Nephron progenitor cell (in vitro differentiated cells): ENCODE data around the gene SEMA3C.

Source experiments
- DNase-seq: peaks from one replicate; pipeline ENCODE4 v3.0.0; 2021
- H3K27ac Mint-ChIP-seq: 2 replicates; pipeline ENCODE4 v1.8.0; 2021; ENCODE audit warnings: mild to moderate bottlenecking, moderate library complexity, mixed read lengths
- H3K27me3 Mint-ChIP-seq: 2 replicates; pipeline ENCODE4 v1.8.0; 2021; ENCODE audit warnings: mild to moderate bottlenecking, low read depth, mixed read lengths; ENCODE audit not compliant: poor library complexity
- H3K36me3 Mint-ChIP-seq: 2 replicates; pipeline ENCODE4 v1.8.0; 2021; ENCODE audit warnings: low read depth, mixed read lengths
- H3K4me1 Mint-ChIP-seq: 2 replicates; pipeline ENCODE4 v1.8.0; 2021; ENCODE audit warnings: mixed read lengths
- H3K4me3 Mint-ChIP-seq: 2 replicates; pipeline ENCODE4 v1.8.0; 2021; ENCODE audit warnings: mild to moderate bottlenecking, moderate library complexity, mixed read lengths
- H3K9me3 Mint-ChIP-seq: 2 replicates; pipeline ENCODE4 v1.8.0; 2021; ENCODE audit warnings: mild to moderate bottlenecking, moderate library complexity, mixed read lengths
- TF ChIP-seq, protein P1 (sequence below): fragments of 200-600 bp; sonication (generic); IDR thresholded peaks from 2 replicates; pipeline ENCODE4 v1.5.0; 2021; ENCODE audit warnings: antibody characterized with exemption

Gene SEMA3C

DNA sequence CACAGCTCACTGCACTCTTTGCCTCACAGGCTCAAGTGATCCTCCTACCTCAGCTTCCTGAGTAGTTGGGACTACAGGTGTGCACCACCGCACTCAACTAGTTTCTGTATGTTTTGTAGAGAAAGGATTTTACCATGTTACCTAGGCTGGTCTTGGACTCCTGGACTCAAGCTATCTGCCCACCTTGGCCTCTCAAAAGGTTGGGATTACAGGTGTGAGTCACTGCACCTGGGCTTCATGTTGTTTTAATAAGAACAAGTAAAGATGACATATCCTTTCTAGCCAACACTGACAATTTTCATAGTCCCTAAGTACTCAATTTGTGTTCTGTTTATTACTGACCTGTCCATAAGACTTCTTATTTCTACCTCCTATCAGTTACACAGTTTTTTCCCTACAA, 16.8 kb downstream of the SEMA3C start:
- TF ChIP-seq, protein P1, sequence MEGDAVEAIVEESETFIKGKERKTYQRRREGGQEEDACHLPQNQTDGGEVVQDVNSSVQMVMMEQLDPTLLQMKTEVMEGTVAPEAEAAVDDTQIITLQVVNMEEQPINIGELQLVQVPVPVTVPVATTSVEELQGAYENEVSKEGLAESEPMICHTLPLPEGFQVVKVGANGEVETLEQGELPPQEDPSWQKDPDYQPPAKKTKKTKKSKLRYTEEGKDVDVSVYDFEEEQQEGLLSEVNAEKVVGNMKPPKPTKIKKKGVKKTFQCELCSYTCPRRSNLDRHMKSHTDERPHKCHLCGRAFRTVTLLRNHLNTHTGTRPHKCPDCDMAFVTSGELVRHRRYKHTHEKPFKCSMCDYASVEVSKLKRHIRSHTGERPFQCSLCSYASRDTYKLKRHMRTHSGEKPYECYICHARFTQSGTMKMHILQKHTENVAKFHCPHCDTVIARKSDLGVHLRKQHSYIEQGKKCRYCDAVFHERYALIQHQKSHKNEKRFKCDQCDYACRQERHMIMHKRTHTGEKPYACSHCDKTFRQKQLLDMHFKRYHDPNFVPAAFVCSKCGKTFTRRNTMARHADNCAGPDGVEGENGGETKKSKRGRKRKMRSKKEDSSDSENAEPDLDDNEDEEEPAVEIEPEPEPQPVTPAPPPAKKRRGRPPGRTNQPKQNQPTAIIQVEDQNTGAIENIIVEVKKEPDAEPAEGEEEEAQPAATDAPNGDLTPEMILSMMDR = no peak
- Mint-ChIP-seq H3K4me3 (no peak overlapping the region), H3K36me3 (peaks cover 53% of the 10 kb centered on the region), H3K27ac (no peak overlapping the region), H3K4me1 (peaks cover 16% of the 10 kb centered on the region), H3K9me3 (peaks cover 4% of the 10 kb centered on the region), H3K27me3 (no peaks in the 10 kb centered on the region)
- no peak for DNase-seq

DNA sequence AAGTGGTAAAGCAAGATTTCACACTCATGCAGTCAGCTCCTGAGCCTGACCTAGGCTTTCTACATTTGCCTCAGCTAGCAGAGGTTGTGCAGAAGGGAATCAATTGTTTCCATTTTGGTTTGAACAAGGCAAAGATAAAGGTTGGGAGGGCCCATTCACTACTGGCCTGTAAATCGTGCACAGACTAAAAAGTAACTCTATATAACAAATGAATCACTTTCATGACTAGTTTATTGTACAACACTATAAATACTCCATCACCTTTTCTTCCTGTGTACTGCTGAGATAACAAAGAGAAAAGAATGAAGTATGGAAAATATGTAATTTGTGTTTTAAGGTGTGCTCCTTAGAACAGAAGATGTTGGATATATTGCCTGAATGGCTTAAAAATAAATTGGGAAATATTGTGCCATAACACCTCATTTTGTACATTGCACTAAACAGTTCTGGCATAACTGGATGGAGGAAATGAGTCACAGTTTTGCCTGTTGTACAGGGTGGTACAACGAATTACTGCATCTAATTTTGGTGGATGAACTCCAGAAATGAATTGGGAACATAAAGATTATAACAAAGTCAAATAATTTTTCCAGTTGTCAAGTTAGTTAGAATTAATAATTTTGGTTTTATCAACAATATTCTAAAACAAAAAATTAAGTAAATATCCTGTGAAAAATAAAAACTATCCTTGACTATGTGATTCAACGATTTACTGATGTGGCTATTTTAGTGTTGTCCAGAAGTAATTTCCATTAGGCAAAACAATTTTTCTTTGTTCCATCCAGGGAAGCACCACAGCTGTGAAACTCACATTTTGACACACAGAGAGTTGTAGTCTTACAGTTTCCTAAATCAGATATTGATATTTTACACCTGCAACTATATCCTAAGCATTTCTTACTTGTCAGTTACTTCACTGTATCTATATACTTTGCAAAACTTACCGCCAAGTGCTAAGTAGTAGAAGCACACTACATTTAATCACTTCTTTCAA, 18.0 kb downstream of the SEMA3C start:
- Mint-ChIP-seq H3K4me3 (no peak overlapping the region), H3K4me1 (peaks cover 14% of the 10 kb centered on the region), H3K27ac (no peak overlapping the region), H3K27me3 (no peaks in the 10 kb centered on the region), H3K9me3 (peaks cover 8% of the 10 kb centered on the region), H3K36me3 (peaks cover 63% of the 10 kb centered on the region)
- no peak for DNase-seq
- TF ChIP-seq, protein P1 = no peak

DNA sequence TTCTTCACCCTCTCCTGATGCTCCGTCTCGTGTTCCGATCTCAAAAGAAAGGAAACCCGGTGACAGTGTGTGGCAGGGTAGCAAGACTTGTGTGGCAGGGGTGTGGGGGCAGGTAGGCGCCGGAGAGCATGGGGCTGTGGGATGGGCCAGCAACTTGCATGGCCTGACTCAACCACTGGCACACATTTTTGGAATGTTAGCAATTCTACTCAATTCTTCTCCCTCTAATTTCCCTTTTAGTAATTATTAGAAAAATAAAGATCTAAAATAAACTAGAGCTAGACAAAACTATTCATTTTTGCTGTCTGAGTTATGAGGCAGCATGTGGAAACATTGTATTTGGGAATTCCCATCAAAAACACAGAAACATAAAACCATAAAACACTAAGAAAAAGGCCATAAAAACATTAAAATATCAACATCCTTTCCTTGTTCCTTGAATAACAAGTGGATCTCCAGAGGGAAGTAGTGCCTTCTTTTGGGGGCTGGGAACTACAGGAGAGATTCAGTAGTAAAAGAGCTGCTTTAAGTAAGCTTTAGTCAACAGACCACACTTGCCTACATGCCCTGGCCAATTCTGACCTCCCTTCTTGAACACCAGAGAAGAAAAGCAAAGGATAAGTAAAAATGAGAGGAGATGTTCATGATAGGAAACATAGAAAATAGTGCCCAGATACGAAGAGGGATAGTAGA, 21.8 kb downstream of the SEMA3C start:
- peaks cover 37% of the 10 kb centered on the region for H3K4me1 Mint-ChIP-seq
- peaks cover 8% of the 10 kb centered on the region for H3K9me3 Mint-ChIP-seq
- TF ChIP-seq, protein P1 = no peak
- peaks cover 64% of the 10 kb centered on the region for H3K36me3 Mint-ChIP-seq
- H3K27me3 Mint-ChIP-seq = no peaks in the 10 kb centered on the region
- H3K4me3 Mint-ChIP-seq = no peak overlapping the region
- DNase-seq = no peak
- no peak overlapping the region for H3K27ac Mint-ChIP-seq

DNA sequence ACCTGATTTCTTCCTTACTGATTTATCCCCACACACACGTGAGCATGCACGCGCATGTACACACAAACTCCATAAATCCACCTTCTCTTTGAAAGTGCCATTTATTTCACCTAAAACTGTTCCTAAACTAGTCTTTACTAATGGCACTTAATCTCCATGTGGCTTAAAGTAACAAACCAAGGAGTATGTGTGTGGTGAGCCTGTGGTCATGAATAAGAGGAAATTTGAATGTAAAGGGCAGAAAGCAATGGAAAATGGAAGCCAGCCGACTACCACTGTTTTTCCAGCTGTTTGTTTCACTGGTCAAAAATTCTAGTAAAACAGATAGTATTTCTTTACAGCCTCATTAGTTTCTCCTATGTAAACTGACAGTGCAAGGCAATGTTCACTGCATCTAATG, 23.8 kb downstream of the SEMA3C start:
- TF ChIP-seq, protein P1 = no peak
- Mint-ChIP-seq H3K27ac (no peak overlapping the region), H3K4me3 (no peak overlapping the region), H3K27me3 (no peaks in the 10 kb centered on the region), H3K4me1 (peaks cover 51% of the 10 kb centered on the region), H3K9me3 (peaks cover 8% of the 10 kb centered on the region), H3K36me3 (peaks cover 55% of the 10 kb centered on the region)
- no peak for DNase-seq

DNA sequence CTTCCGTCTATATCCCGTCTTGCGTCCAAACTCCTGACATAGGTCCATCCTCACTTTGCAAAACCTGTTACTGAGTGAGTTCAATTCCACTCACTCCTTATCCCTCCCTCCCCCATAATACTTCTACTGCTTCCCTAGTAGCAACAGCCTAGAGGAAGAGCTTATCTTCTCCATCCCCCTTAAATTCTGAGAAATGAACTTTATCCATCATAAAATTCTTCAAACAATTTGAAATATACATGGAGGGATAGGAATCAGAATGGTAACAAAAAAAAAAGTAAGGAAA, 27.6 kb downstream of the SEMA3C start:
- TF ChIP-seq, protein P1 = no peak
- no peaks in the 10 kb centered on the region for H3K27me3 Mint-ChIP-seq
- H3K9me3 Mint-ChIP-seq = no peaks in the 10 kb centered on the region
- peaks cover 46% of the 10 kb centered on the region for H3K4me1 Mint-ChIP-seq
- H3K27ac Mint-ChIP-seq = peak overlapping the region; percentile 71
- no peak overlapping the region for H3K4me3 Mint-ChIP-seq
- no peak for DNase-seq
- peaks cover 45% of the 10 kb centered on the region for H3K36me3 Mint-ChIP-seq
